Endothelial cell of umbilical vein (primary cell): ENCODE measurements around the gene ZNF626. TPM values are rescaled to one million over a fixed set of nuclear protein-coding genes. Genes with fewer than 3 reads are reported as not detected.
"Not testable (repeated sequence)": the region's sequence is repeated elsewhere in the genome, so short reads cannot be mapped to it uniquely, and the experiment has no call there.

Experiments
- BruUV-seq: library from RNA; stranded (reverse); fragments of 400-500 nt; replicated peaks from 2 replicates; lab custom pipeline; 2021; lab: Mats Ljungman, UMichigan
- CTCF ChIA-PET: fragments of 300-600, 350-600 bp; sonication (Branson Sonifier 250); formaldehyde crosslinking; loops from one replicate; lab custom pipeline; 2021; ENCODE audit warnings: antibody characterized with exemption, inconsistent platforms; lab: Charles Lee
- POLR2A ChIA-PET: fragments of 300-600, 350-600 bp; sonication (Branson Sonifier 250); formaldehyde crosslinking; loops from one replicate; lab custom pipeline; 2021; ENCODE audit warnings: antibody characterized with exemption, inconsistent platforms; lab: Charles Lee
- DNase-seq: peaks from one replicate; pipeline ENCODE4 v3.0.0-alpha.2; 2011; ENCODE audit warnings: low read depth, low spot score
- FAIRE-seq: peaks from 2 replicates; lab custom pipeline; 2011; peaks lifted over from hg19 to GRCh38; lab: Jason Lieb, UNC
- H2AFZ ChIP-seq: 2 replicates; pipeline ENCODE4 v1.6.0; 2012; ENCODE audit warnings: low read depth, low read length, control low read depth, inconsistent platforms
- H3K27ac ChIP-seq: 2 replicates; pipeline ENCODE4 v1.5.1; 2011; ENCODE audit warnings: low read depth, mild to moderate bottlenecking, control low read depth, low read length, moderate library complexity; ENCODE audit not compliant: insufficient read depth
- H3K27me3 ChIP-seq, 2 experiments: 2 replicates each; pipeline versions ENCODE4 v1.6.0 to v1.6.1; 2011; ENCODE audit warnings: low read length in 2 of 2, mixed read lengths in 1 of 2; ENCODE audit not compliant: control insufficient read depth in 2 of 2, insufficient read depth in 2 of 2
- H3K36me3 ChIP-seq, 2 experiments: 2 replicates in 1 of 2; 3 replicates in 1 of 2; pipeline ENCODE4 v1.5.1; 2011; ENCODE audit warnings: low read length in 2 of 2, mild to moderate bottlenecking in 1 of 2, moderate library complexity in 1 of 2; ENCODE audit not compliant: control insufficient read depth in 2 of 2, insufficient read depth in 2 of 2; ENCODE audit errors: extremely low read depth in 1 of 2
- H3K4me1 ChIP-seq: 3 replicates; pipeline ENCODE4 v1.5.1; 2011; ENCODE audit warnings: mild to moderate bottlenecking, low read length; ENCODE audit not compliant: control insufficient read depth, insufficient read depth; ENCODE audit errors: extremely low read depth
- H3K4me2 ChIP-seq: 2 replicates; pipeline ENCODE4 v1.6.1; 2011; ENCODE audit warnings: low read length, control low read depth, mixed read lengths; ENCODE audit not compliant: insufficient read depth
- H3K4me3 ChIP-seq, 3 experiments: fragments of 200-600 bp in 1 of 3; sonication (generic), shearing (Covaris generic) in 1 of 3; replicated peaks in 1 of 3; 2 replicates each; pipeline ENCODE4 v1.5.1; 2011 to 2016; ENCODE audit warnings: control low read depth in 3 of 3, low read length in 3 of 3, mild to moderate bottlenecking in 2 of 3, inconsistent platforms in 1 of 3, low read depth in 1 of 3, moderate library complexity in 1 of 3; ENCODE audit not compliant: insufficient read depth in 1 of 3
- H3K79me2 ChIP-seq: 2 replicates; pipeline ENCODE4 v1.6.0; 2012; ENCODE audit warnings: low read length, inconsistent platforms; ENCODE audit not compliant: control insufficient read depth, insufficient read depth
- H3K9ac ChIP-seq: replicated peaks from 2 replicates; pipeline ENCODE3; 2011; ENCODE audit warnings: low read length, control low read depth; ENCODE audit not compliant: insufficient read depth; ENCODE audit errors: extremely low read depth
- H3K9me1 ChIP-seq: replicated peaks from 3 replicates; pipeline ENCODE4 v1.6.0; 2011; ENCODE audit warnings: mild to moderate bottlenecking, low read length; ENCODE audit not compliant: control insufficient read depth, insufficient read depth; ENCODE audit errors: extremely low read depth
- H3K9me3 ChIP-seq: replicated peaks from 2 replicates; pipeline ENCODE4 v1.5.1; 2012; ENCODE audit warnings: low read length, inconsistent platforms; ENCODE audit not compliant: control insufficient read depth, insufficient read depth
- H4K20me1 ChIP-seq: replicated peaks from 2 replicates; pipeline ENCODE3; 2011; ENCODE audit warnings: mild to moderate bottlenecking, low read length; ENCODE audit not compliant: control insufficient read depth, insufficient read depth; ENCODE audit errors: extremely low read depth
- CTCF ChIP-seq, 2 donors: IDR thresholded peaks; 1 replicate in 1 of 2; 2 replicates in 1 of 2; pipeline ENCODE4 v1.5.1; 2011; ENCODE audit warnings: low read length in 2 of 2, mild to moderate bottlenecking in 2 of 2, moderate library complexity in 2 of 2, control low read depth in 1 of 2, inconsistent platforms in 1 of 2, low read depth in 1 of 2; ENCODE audit not compliant: insufficient read depth in 1 of 2; ENCODE audit errors: extremely low read depth in 1 of 2
- EZH2 ChIP-seq: IDR thresholded peaks from 2 replicates; pipeline ENCODE4 v1.6.1; 2012; ENCODE audit warnings: borderline replicate concordance, low read depth, mild to moderate bottlenecking, moderate library complexity, low read length, inconsistent platforms; ENCODE audit not compliant: severe bottlenecking
- FOS ChIP-seq: IDR thresholded peaks from 2 replicates; pipeline ENCODE4 v1.6.1; 2011; ENCODE audit warnings: mild to moderate bottlenecking, low read length, moderate library complexity, borderline replicate concordance; ENCODE audit not compliant: insufficient read depth
- GATA2 ChIP-seq: IDR thresholded peaks from 2 replicates; pipeline ENCODE4 v1.7.0; 2011; ENCODE audit warnings: low read depth, mild to moderate bottlenecking, moderate library complexity, mixed read lengths, low read length; ENCODE audit not compliant: insufficient read length, insufficient read depth
- JUN ChIP-seq: IDR thresholded peaks from 2 replicates; pipeline ENCODE4 v1.6.1; 2011; ENCODE audit warnings: borderline replicate concordance, low read depth; ENCODE audit not compliant: insufficient read length, insufficient read depth
- MAX ChIP-seq: IDR thresholded peaks from 2 replicates; pipeline ENCODE4 v1.6.1; 2011; ENCODE audit not compliant: insufficient read depth, insufficient read length
- MYC ChIP-seq: IDR thresholded peaks from one replicate; pipeline ENCODE4 v1.6.1; 2011; ENCODE audit warnings: mild to moderate bottlenecking, low read depth, low read length
- POLR2A ChIP-seq: IDR thresholded peaks from 2 replicates; pipeline ENCODE4 v1.6.1; 2012; ENCODE audit warnings: low read depth, mild to moderate bottlenecking, control low read depth, low read length
- POLR2AphosphoS5 ChIP-seq: IDR thresholded peaks from 2 replicates; pipeline ENCODE4 v1.6.1; 2012; ENCODE audit warnings: low read depth, mild to moderate bottlenecking, control low read depth, low read length, moderate library complexity; ENCODE audit not compliant: insufficient read depth
- dilution Hi-C: fragments of 300-500 bp; cut with MboI; formaldehyde crosslinking; loops from one replicate; pipeline ENCODE4 v1.15.0; 2019; ENCODE audit warnings: low sequenced_read_pairs; ENCODE audit not compliant: extremely low pct_ligation_motif_present
- intact Hi-C: fragments of 100-400 bp; cut with micrococcal nuclease; formaldehyde crosslinking; loops from one replicate; pipeline ENCODE4 v1.10.0; 2022
- polyA plus RNA-seq, 4 experiments: library from polyadenylated mRNA; depleted of rRNA in 3 of 4; stranded (reverse) in 3 of 4; unstranded in 1 of 4; fragments of >200 nt; gene quantifications; 2 replicates each; pipeline versions ENCODE4 v1.2.1 to v1.2.3, GENCODE V29; 2011 to 2012; ENCODE audit warnings: missing spikeins in 1 of 4
- total RNA-seq: library from RNA; stranded (reverse); gene quantifications from 2 replicates; pipeline ENCODE4 v1.2.3, GENCODE V29; 2021

ZNF626 gene
- total and polyA plus RNA-seq, 2 donors (not counting 3 experiments of a cell fraction or from before 2014, with no cell fraction given) = 2.2 to 7.7 TPM

- Histone ChIP-seq H3K4me3 (no peak overlapping the region), H3K79me2 (no peaks in the 10 kb centered on the region), H3K9me1 (no peaks in the 10 kb centered on the region), H3K27me3 (no peaks in the 10 kb centered on the region), H3K27ac (no peak overlapping the region), H3K4me1 (no peaks in the 10 kb centered on the region), H3K36me3 (no peaks in the 10 kb centered on the region), H3K4me2 (no peak overlapping the region), H3K9me3 (no peaks in the 10 kb centered on the region), H4K20me1 (no peaks in the 10 kb centered on the region), H2AFZ (no peak overlapping the region), H3K9ac (no peak overlapping the region)
- FAIRE-seq = no peak
- ChIA-PET POLR2A (no interaction called here), CTCF (no interaction called here)
- no TSS peak for BruUV-seq
- intact Hi-C loops = no loop called here
- no peak for DNase-seq
- dilution Hi-C loops = no loop called here
- no peak for TF ChIP-seq MYC
- TF ChIP-seq GATA2 = no peak
- TF ChIP-seq CTCF (IDR thresholded peaks at IDR 0.05; ENCODE audit: extremely low read depth in 1 of 2, insufficient read depth in 1 of 2, low read depth in 1 of 2, low read length in 2 of 2) = no peak
- no peak for TF ChIP-seq JUN
- no peak for TF ChIP-seq POLR2A
- no peak for TF ChIP-seq MAX
- TF ChIP-seq EZH2 = no peak
- no peak for TF ChIP-seq POLR2AphosphoS5
- no peak for TF ChIP-seq FOS
These were observed 45.3 kb downstream of the ZNF626 start for GRCh38 chr19:20616071-20616470.

GRCh38 chr19:20614971-20615370 is 46.4 kb downstream of the ZNF626 start:
- DNase-seq, H3K9me3 ChIP-seq, H3K36me3 ChIP-seq, H3K4me1 ChIP-seq, intact Hi-C loops, H3K27me3 ChIP-seq, H2AFZ ChIP-seq, CTCF ChIA-PET, H3K4me2 ChIP-seq, dilution Hi-C loops, FAIRE-seq, H3K9ac ChIP-seq, H3K4me3 ChIP-seq, H3K27ac ChIP-seq, H4K20me1 ChIP-seq, POLR2A ChIA-PET, BruUV-seq, H3K79me2 ChIP-seq, H3K9me1 ChIP-seq: not testable (repeated sequence)
